Fibroblast of lung (primary cell): Measurements from ENCODE around the gene LMO4.

Experiments used
- CTCF ChIP-seq, 2 donors: IDR thresholded peaks in 1 of 2; conservative IDR thresholded peaks in 1 of 2; 1 replicate in 1 of 2; 2 replicates in 1 of 2; pipeline ENCODE4 v1.5.1; 2011 to 2012; ENCODE audit warnings: low read length in 2 of 2, control low read depth in 1 of 2, inconsistent platforms in 1 of 2, low read depth in 1 of 2, mild to moderate bottlenecking in 1 of 2
- EZH2 ChIP-seq: IDR thresholded peaks from 2 replicates; pipeline ENCODE4 v1.5.1; 2012; ENCODE audit warnings: low read length, control low read depth, mild to moderate bottlenecking; ENCODE audit errors: missing control alignments

GRCh38 chr1:87370544-87370943, 41.9 kb downstream of the LMO4 start:
- TF ChIP-seq EZH2 = no peak
- no peak for TF ChIP-seq CTCF (conservative IDR thresholded peaks at IDR 0.05 in 1 of 2, IDR thresholded peaks at IDR 0.05 in 1 of 2; ENCODE audit: low read depth in 1 of 2, low read length in 2 of 2)
